MM.1S (cell line): ENCODE measurements around the gene COPS8.

Source experiments
- DNase-seq: peaks from one replicate; pipeline ENCODE4 v3.0.0-alpha.2; 2015
- H2AFZ ChIP-seq: fragments of 300-600 bp; sonication (generic); 2 replicates; pipeline ENCODE4 v1.6.0; 2016; ENCODE audit warnings: antibody characterized with exemption, low read length
- H3F3A ChIP-seq: fragments of 300-600 bp; sonication (generic); 2 replicates; pipeline ENCODE4 v1.6.1; 2016; ENCODE audit warnings: mild to moderate bottlenecking, antibody characterized with exemption, low read length, moderate library complexity, mixed read lengths; ENCODE audit not compliant: insufficient read depth
- H3K27ac ChIP-seq: fragments of 300-600 bp; sonication (generic); 2 replicates; pipeline ENCODE4 v1.5.1; 2016; ENCODE audit warnings: mild to moderate bottlenecking, low read length
- H3K27me3 ChIP-seq: fragments of 300-600 bp; sonication (generic); replicated peaks from 2 replicates; pipeline ENCODE4 v1.6.0; 2016; ENCODE audit warnings: low read length; ENCODE audit not compliant: insufficient read depth
- H3K36me3 ChIP-seq: fragments of 300-600 bp; sonication (generic); replicated peaks from 2 replicates; pipeline ENCODE4 v1.6.1; 2016; ENCODE audit warnings: mild to moderate bottlenecking, low read length, mixed read lengths; ENCODE audit not compliant: insufficient read depth
- H3K4me1 ChIP-seq: fragments of 300-600 bp; sonication (generic); 2 replicates; pipeline ENCODE4 v1.6.1; 2016; ENCODE audit warnings: low read length, mixed read lengths
- H3K4me2 ChIP-seq: fragments of 300-600 bp; sonication (generic); 2 replicates; pipeline ENCODE4 v1.6.0; 2016; ENCODE audit warnings: low read depth, low read length
- H3K4me3 ChIP-seq: fragments of 300-600 bp; sonication (generic); 2 replicates; pipeline ENCODE4 v1.5.1; 2016; ENCODE audit warnings: low read length, mixed read lengths
- H3K79me2 ChIP-seq: fragments of 300-600 bp; sonication (generic); 2 replicates; pipeline ENCODE4 v1.6.1; 2016; ENCODE audit warnings: mixed run types, low read length, mixed read lengths
- H3K9ac ChIP-seq: fragments of 300-600 bp; sonication (generic); 2 replicates; pipeline ENCODE4 v1.6.1; 2016; ENCODE audit warnings: low read length, mixed read lengths
- H3K9me2 ChIP-seq: fragments of 300-600 bp; sonication (generic); replicated peaks from 2 replicates; pipeline ENCODE4 v1.6.1; 2016; ENCODE audit warnings: mild to moderate bottlenecking, low read length, mixed read lengths; ENCODE audit not compliant: insufficient read depth
- H3K9me3 ChIP-seq: fragments of 300-600 bp; sonication (generic); replicated peaks from 2 replicates; pipeline ENCODE4 v1.6.1; 2016; ENCODE audit warnings: mild to moderate bottlenecking, low read length, mixed read lengths; ENCODE audit not compliant: insufficient read depth
- H4K20me1 ChIP-seq: fragments of 300-600 bp; sonication (generic); 2 replicates; pipeline ENCODE4 v1.6.1; 2016; ENCODE audit warnings: mild to moderate bottlenecking, low read length, moderate library complexity, mixed read lengths; ENCODE audit not compliant: insufficient read depth
- EZH2 ChIP-seq: fragments of 300-600 bp; sonication (generic); optimal IDR thresholded peaks from 2 replicates; pipeline ENCODE3; 2017; ENCODE audit warnings: low read depth, mild to moderate bottlenecking, antibody characterized with exemption, low read length, mixed read lengths
- EZH2phosphoT487 ChIP-seq: fragments of 300-600 bp; sonication (generic); IDR thresholded peaks from 2 replicates; pipeline ENCODE4 v1.6.1; 2018; ENCODE audit warnings: antibody characterized with exemption, low read length
- TF ChIP-seq, protein P1 (sequence below): fragments of 300-600 bp; sonication (generic); IDR thresholded peaks from 2 replicates; pipeline ENCODE4 v1.5.1; 2016; ENCODE audit warnings: antibody characterized with exemption, low read length, mixed read lengths

The COPS8 gene

DNA sequence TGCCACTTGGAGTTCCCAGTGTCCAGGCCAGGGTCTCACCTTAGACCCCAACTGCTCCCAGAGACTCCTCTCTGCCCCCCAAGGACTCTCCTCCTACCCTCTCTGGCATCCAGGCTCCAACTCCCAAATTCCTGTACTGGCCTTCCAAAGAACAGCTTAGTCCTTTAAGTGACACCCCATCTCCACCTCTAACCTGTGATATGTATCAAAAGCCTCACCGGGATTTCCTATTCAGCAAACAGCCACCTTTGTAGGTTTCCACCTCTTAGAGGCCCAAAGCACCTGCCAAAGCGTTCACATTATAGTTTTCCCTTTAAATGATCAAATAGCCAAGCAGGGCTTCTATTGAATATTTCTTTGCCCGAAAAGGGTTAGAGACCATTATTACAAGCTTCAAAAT, 2.7 kb upstream of the COPS8 start:
- H3K27me3 ChIP-seq: no peaks in the 10 kb centered on the region
- no peaks in the 10 kb centered on the region for H3K9me2 ChIP-seq
- no peak overlapping the region for H3K4me2 ChIP-seq
- no peaks in the 10 kb centered on the region for H3F3A ChIP-seq
- no peak for TF ChIP-seq EZH2
- TF ChIP-seq, protein P1, sequence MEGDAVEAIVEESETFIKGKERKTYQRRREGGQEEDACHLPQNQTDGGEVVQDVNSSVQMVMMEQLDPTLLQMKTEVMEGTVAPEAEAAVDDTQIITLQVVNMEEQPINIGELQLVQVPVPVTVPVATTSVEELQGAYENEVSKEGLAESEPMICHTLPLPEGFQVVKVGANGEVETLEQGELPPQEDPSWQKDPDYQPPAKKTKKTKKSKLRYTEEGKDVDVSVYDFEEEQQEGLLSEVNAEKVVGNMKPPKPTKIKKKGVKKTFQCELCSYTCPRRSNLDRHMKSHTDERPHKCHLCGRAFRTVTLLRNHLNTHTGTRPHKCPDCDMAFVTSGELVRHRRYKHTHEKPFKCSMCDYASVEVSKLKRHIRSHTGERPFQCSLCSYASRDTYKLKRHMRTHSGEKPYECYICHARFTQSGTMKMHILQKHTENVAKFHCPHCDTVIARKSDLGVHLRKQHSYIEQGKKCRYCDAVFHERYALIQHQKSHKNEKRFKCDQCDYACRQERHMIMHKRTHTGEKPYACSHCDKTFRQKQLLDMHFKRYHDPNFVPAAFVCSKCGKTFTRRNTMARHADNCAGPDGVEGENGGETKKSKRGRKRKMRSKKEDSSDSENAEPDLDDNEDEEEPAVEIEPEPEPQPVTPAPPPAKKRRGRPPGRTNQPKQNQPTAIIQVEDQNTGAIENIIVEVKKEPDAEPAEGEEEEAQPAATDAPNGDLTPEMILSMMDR: no peak
- no peak for TF ChIP-seq EZH2phosphoT487
- no peaks in the 10 kb centered on the region for H3K9me3 ChIP-seq
- H4K20me1 ChIP-seq: no peaks in the 10 kb centered on the region
- H3K9ac ChIP-seq: no peak overlapping the region
- peaks cover 23% of the 10 kb centered on the region for H3K79me2 ChIP-seq
- no peak overlapping the region for H3K4me3 ChIP-seq
- no peak overlapping the region for H3K27ac ChIP-seq
- H3K4me1 ChIP-seq: no peaks in the 10 kb centered on the region
- H3K36me3 ChIP-seq: no peaks in the 10 kb centered on the region
- no peak overlapping the region for H2AFZ ChIP-seq
- no peak for DNase-seq

DNA sequence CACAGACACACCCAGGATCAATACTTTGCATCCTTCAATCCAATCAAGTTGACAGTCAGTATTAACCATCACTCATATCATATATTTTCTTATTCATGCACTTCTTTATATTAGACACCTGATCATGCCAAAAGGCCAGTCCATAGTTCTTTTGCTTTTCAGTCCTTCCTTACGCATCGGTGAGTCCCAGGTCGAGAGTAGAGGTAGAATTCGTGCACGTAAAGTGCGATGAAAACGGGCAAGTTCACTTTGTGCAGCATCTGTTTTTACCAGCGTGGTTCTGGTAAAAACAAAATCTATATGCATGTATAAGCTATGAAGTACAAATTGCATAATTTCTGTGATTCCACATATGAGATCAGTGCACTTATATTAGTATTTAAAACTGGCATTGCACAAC, 1.2 kb upstream of the COPS8 start:
- Histone ChIP-seq H3K27me3 (no peaks in the 10 kb centered on the region), H3K9me2 (no peaks in the 10 kb centered on the region), H4K20me1 (no peaks in the 10 kb centered on the region), H3K9ac (no peak overlapping the region), H3K27ac (no peak overlapping the region), H3K36me3 (no peaks in the 10 kb centered on the region), H3K4me1 (no peaks in the 10 kb centered on the region), H3F3A (no peaks in the 10 kb centered on the region), H3K79me2 (peaks cover 35% of the 10 kb centered on the region), H2AFZ (no peak overlapping the region), H3K4me3 (no peak overlapping the region), H3K4me2 (peak overlapping the region; percentile 71; the same call in 1 of the 2 replicates), H3K9me3 (no peaks in the 10 kb centered on the region)
- TF ChIP-seq EZH2phosphoT487: no peak
- TF ChIP-seq, protein P1: no peak
- TF ChIP-seq EZH2: no peak
- no peak for DNase-seq

DNA sequence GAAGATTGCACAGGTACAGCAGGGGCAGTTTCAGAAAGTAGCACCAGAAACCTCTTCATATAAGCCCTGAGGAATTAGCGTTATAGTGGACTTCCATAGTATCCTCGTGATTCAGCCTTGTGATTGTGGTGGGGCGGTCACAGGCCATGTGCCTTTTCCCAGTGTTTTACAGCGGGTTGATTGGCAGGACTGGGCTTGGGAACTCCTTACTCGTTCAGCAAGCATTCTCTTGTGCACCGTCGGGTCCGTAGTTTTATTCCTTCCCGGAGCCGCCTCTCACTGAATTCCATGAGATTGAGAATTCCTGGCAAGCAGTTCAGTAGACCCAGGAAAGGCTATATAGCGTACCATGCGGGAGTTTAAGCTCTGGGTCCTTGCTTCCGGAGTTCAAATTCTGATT, 5.2 kb downstream of the COPS8 start:
- H2AFZ ChIP-seq: no peak overlapping the region
- H3K9me3 ChIP-seq: no peaks in the 10 kb centered on the region
- H3K36me3 ChIP-seq: no peaks in the 10 kb centered on the region
- H3K4me3 ChIP-seq: no peak overlapping the region
- H3K79me2 ChIP-seq: peaks cover 53% of the 10 kb centered on the region
- H3K4me1 ChIP-seq: no peaks in the 10 kb centered on the region
- H4K20me1 ChIP-seq: no peaks in the 10 kb centered on the region
- H3K4me2 ChIP-seq: no peak overlapping the region
- no peak for DNase-seq
- H3K9me2 ChIP-seq: no peaks in the 10 kb centered on the region
- H3K27ac ChIP-seq: no peak overlapping the region
- H3K27me3 ChIP-seq: no peaks in the 10 kb centered on the region
- no peak for TF ChIP-seq EZH2
- TF ChIP-seq EZH2phosphoT487: no peak
- TF ChIP-seq, protein P1: no peak
- H3F3A ChIP-seq: no peaks in the 10 kb centered on the region
- no peak overlapping the region for H3K9ac ChIP-seq
